C4-2B (cell line): ENCODE measurements around the gene WDR4.

ENCODE experiments used
- H3K27ac ChIP-seq: fragments of 450-650 bp; 2 replicates; pipeline ENCODE4 v1.5.1; 2017
- ZFX ChIP-seq: fragments of 450-650 bp; IDR thresholded peaks from 2 replicates; pipeline ENCODE4 v1.6.1; 2017
- TF ChIP-seq, protein P1 (sequence below): fragments of 450-650 bp; conservative IDR thresholded peaks from 2 replicates; pipeline ENCODE4 v1.5.1; 2017; ENCODE audit warnings: mild to moderate bottlenecking

WDR4 gene

DNA sequence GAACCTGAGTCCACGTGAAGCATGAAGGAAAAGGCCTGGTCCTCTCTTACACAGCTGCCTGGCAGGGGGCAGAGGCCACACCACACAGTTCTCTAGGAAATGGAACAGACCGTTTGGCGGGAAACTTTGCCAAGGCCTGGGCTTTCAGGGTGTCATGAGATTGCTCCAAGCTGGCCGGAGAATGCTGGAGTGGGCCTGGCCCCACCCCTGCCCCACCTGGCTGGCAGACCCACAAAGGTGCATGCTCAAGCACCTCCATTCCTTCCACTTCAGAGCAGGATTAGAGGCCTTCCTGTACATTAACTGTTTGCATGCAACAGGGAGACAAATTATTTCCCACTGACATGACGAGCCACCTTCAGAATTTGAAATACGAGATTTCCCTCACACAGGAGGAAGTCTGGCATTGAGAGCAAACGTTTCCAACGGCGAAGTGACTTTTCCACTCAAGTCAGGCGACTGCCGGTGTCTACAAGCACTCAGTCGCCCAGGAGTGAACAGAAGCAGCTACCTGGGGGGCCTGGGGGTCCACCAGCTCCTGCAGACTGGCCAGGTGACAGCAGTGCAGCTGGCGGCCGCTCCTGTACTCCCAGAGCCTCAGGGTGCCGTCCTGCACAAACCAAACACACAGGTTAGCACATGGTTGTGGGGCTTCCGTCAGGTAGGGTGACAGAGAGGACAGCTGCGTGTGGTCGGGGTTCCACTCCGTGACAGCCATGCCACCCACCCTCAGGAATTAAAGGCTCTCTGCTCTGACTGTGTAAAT is 24.0 kb downstream of the WDR4 start:
- TF ChIP-seq, protein P1, sequence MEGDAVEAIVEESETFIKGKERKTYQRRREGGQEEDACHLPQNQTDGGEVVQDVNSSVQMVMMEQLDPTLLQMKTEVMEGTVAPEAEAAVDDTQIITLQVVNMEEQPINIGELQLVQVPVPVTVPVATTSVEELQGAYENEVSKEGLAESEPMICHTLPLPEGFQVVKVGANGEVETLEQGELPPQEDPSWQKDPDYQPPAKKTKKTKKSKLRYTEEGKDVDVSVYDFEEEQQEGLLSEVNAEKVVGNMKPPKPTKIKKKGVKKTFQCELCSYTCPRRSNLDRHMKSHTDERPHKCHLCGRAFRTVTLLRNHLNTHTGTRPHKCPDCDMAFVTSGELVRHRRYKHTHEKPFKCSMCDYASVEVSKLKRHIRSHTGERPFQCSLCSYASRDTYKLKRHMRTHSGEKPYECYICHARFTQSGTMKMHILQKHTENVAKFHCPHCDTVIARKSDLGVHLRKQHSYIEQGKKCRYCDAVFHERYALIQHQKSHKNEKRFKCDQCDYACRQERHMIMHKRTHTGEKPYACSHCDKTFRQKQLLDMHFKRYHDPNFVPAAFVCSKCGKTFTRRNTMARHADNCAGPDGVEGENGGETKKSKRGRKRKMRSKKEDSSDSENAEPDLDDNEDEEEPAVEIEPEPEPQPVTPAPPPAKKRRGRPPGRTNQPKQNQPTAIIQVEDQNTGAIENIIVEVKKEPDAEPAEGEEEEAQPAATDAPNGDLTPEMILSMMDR, result no peak
- TF ChIP-seq ZFX, result no peak
- no peak overlapping the region for H3K27ac ChIP-seq

DNA sequence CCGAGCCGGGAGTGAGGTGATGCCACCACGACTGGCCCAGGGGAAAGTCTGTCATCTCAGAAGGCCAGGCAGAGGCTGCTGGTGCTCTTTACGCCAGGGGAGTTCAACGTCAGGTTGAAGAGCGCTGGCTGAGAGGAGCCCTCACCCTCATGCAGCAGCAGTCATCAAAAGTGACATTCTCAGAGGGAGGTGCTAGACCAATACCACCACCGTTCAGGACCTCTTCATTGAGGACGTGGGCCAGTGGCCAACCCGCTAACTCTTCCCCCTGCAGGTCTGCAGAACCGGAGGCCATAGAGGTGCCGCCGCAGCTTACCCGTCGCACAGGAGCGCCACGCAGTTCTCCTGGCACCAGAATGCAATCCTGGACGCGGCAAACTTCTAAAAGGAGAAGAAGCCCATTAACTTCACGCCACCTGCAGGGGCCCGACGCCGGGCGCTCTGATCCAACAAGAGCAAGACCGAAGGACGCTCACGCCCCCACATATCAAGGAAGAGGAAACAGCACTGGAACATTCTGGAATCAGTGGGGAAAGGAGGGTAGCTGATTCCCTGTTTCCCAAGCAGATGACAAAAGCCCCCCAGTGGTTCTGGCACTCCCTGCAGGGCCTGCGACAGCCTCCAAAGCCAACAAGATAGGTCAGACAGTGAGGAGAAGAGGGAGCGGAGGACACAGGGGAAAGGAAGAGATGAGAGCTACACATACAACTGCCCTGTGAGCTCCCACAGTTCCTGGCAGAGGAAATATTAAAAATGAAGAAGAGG is 24.9 kb downstream of the WDR4 start:
- H3K27ac ChIP-seq, result no peak overlapping the region
- TF ChIP-seq, protein P1, result no peak
- TF ChIP-seq ZFX, result no peak

DNA sequence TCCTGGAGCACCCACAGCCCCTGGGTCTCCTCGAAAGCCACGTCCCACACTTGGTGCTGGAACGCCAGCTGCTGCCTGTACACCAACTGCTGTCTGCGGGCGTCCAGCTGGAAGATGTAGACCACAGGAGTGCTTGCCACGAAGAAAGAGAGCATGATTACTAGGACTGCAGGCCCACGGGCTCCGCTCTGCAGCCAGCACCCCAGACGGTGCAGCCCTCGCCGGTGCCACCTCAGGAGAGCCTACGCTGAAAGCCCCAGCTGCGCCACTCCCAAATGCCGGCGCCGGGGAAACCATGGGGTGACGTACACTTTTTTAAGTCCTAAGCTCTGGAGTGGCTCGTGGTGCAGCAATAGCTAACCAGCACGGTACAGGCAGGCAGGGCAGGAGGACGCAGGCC is 25.7 kb downstream of the WDR4 start:
- TF ChIP-seq ZFX, result no peak
- TF ChIP-seq, protein P1, result no peak
- no peak overlapping the region for H3K27ac ChIP-seq

DNA sequence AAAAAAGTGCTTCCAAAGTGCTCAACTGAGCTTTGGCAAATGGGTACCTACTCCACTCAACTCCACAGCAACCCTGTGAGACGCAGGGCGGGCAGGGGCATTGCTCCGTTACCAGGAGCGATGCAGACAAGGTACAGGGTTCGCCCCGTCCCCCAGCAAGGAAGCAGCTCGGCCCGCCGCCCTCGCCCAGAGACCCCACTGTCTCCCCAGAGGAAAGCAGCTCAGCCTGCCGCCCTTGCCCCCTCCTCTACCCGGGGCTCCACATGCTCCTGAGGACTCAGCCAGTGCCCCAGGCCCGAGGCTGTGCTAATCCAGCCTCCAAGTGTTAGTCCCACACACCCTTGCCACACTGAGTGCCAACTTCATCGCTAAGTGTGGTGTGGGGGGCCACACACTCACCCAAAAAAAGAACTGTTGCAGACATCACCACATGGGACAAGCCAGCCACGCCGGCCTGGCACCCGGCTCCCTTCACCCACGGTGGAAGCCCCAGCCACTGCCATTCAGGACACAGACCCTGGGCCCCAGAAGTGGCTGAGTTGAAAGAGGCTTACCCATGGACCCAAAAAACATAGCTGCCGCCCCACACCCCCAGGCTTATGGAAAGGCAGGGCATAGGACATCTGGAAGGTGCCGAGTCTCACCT is 26.3 kb downstream of the WDR4 start:
- H3K27ac ChIP-seq, result no peak overlapping the region
- TF ChIP-seq, protein P1, result no peak
- TF ChIP-seq ZFX, result no peak

DNA sequence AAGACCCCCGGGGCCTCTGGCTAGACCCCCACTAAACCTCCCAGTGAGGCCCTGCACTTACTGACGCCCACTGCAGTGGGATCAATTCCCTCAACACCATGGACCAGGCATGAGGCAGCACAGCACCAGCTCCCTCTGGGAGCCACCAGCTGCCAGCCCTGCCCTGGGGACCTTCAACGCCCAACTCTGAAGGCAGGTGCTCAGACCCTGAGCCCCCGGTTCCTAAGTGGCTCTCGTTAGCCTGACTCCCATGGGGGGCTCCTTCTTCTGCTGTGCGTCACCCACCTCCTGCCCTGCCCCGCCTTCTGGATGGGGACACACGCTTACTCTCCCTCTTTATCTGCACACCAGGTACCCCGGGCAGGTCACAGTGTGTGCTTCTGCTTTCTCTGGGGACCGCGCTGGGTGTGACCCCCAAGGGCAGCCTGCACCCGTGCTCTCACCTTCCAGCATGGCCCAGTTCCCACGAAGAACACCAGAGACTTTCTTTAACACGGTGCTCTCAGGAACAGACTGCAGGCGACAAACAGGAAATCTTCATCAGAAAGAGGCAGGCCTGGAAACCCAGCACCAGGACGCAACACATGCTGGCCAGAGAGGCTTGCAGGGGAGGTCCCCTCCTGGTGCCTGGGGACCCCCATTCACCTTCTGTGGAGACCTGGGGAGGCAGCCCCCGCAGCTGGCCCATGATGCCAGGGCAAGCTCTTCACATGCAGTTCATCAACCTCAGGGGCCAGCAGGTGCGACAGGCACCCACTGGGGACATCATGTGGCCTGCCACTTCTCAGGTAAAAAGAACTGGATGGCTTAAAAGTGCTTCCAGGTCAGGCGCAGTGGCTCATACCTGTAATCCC is 27.3 kb downstream of the WDR4 start:
- no peak for TF ChIP-seq ZFX
- TF ChIP-seq, protein P1, result no peak
- H3K27ac ChIP-seq, result no peak overlapping the region

DNA sequence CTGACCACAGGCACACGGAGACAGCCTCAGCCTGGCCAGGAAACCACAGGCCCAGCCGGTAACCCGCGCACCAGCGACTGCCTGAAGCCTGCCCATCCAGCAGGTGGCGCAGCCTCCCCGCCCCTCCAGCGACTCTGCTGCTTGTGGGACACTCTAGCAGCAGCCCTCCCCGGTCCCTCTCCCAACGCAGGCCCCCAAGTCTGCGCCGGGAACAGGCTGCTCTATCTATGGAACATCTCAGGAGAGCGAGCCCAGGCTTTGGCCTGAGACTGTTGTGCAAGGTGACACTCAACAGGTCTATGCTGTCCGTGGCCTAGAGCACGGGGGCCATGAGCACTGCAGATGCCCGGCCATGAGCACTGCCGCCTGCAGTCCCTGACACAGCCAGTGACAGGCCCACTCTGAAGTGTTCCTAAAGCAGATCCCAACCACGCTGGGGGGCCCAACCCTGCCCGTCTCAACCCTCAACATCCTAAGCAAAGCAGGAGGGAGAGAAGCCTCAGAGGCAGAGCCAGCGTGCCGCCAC is 28.4 kb downstream of the WDR4 start:
- TF ChIP-seq, protein P1, result peak; percentile 75
- no peak for TF ChIP-seq ZFX
- H3K27ac ChIP-seq, result no peak overlapping the region
